Aorta (tissue), 5 donors: ENCODE data around the gene LGI4. TPM values are rescaled to one million over a fixed set of nuclear protein-coding genes. Genes with fewer than 3 reads are reported as not detected.
A peak's percentile ranks its signal among the peaks of the same experiment; 100 is the strongest.

Source experiments
- ATAC-seq: fragments of 200-7000 bp; cut with Tn5 transposase; one replicate; pipeline ENCODE4 v1.9.1; 2022; ENCODE audit warnings: moderate library complexity; ENCODE audit not compliant: low FRiP score
- DNase-seq, 2 donors: peaks; one replicate each; pipeline ENCODE4 v3.0.0-alpha.2; 2020
- H3K27ac ChIP-seq, 2 donors: one replicate each; pipeline ENCODE4 v1.5.1; 2013; ENCODE audit warnings: low read length in 2 of 2, mild to moderate bottlenecking in 2 of 2, moderate library complexity in 2 of 2, control low read depth in 1 of 2, inconsistent platforms in 1 of 2, low read depth in 1 of 2
- H3K27me3 ChIP-seq, 2 donors: one replicate each; pipeline ENCODE4 v1.6.1; 2013; ENCODE audit warnings: control low read depth in 1 of 2, low read length in 1 of 2, mild to moderate bottlenecking in 1 of 2, moderate library complexity in 1 of 2; ENCODE audit not compliant: insufficient read depth in 2 of 2, control insufficient read depth in 1 of 2
- H3K36me3 ChIP-seq, 2 donors: one replicate each; pipeline ENCODE4 v1.6.1; 2013; ENCODE audit warnings: control low read depth in 1 of 2, low read length in 1 of 2, mild to moderate bottlenecking in 1 of 2; ENCODE audit not compliant: insufficient read depth in 2 of 2, control insufficient read depth in 1 of 2
- H3K4me1 ChIP-seq, 2 donors: one replicate each; pipeline ENCODE4 v1.6.1; 2013; ENCODE audit warnings: low read length in 2 of 2, control low read depth in 1 of 2, mild to moderate bottlenecking in 1 of 2, moderate library complexity in 1 of 2; ENCODE audit not compliant: insufficient read depth in 2 of 2, control insufficient read depth in 1 of 2
- H3K4me3 ChIP-seq, 2 donors: one replicate each; pipeline ENCODE4 v1.5.1; 2013; ENCODE audit warnings: low read length in 2 of 2, control low read depth in 1 of 2, mild to moderate bottlenecking in 1 of 2
- H3K9me3 ChIP-seq: one replicate; pipeline ENCODE4 v1.6.1; 2013; ENCODE audit warnings: mild to moderate bottlenecking, low read length; ENCODE audit not compliant: control insufficient read depth
- WGBS, 2 donors: extraction: QIAGEN DNeasy Blood & Tissue Kit; methylation state at CpG; one replicate each; pipeline ENCODE4 v1.1.7; 2013; 5-methylcytosine and 5-hydroxymethylcytosine counted together
- intact Hi-C, 2 donors: fragments of 100-400 bp; cut with DNase I; formaldehyde crosslinking; loops; one replicate each; pipeline versions ENCODE4 v1.14.2 to v1.15.0; 2022
- polyA plus RNA-seq, 2 donors: library from polyadenylated mRNA; stranded (reverse); fragments of 200-250 nt; gene quantifications; one replicate each; pipeline ENCODE4 v1.2.3, GENCODE V29; 2013
- total RNA-seq, 2 donors: library from RNA; stranded (reverse); fragmentation: NEBNext Ultra II Directional; extraction: Animal tissue kit (Norgen Biotek cat#: 25700); gene quantifications; one replicate each; pipeline ENCODE4 v1.2.1, GENCODE V29; 2021
- donor health status: healthy with polysubstance abuse.
- donor health status: Bipolar disorder and iron deficiency.
- donor health status: DM: no; HTN: no; CAD: no.
- donor health status: DM: no; HTN: no; CAD: no.
- donor health status: DM: yes; HTN: yes; CAD: no.

The LGI4 gene
- total and polyA plus RNA-seq, 4 donors = 5.1 to 17.5 (median 16.2) TPM

- peak; percentile 96 to 99 for DNase-seq
- H3K27me3 ChIP-seq = no peaks in the 10 kb centered on the region
- H3K27ac ChIP-seq = peak overlapping the region in 1 of 2 donors; percentile 26
- peak; percentile 87 for ATAC-seq
- WGBS, 2 donors = 23 to 29% methylated on average over 36 to 48 of the region's 48 CpGs
- intact Hi-C loops = loop anchor here in 1 of 2 donors (5.0 to 10.0 kb wide), 2 partner anchors 74 to 124 kb away; partner anchors contain the start of gene USF2
- H3K4me3 ChIP-seq = no peak overlapping the region
- no peaks in the 10 kb centered on the region for H3K36me3 ChIP-seq
- H3K4me1 ChIP-seq = peaks cover 0 to 4% of the 10 kb centered on the region in 2 donors
- H3K9me3 ChIP-seq = no peaks in the 10 kb centered on the region
Observed at GRCh38 chr19:35140962-35141836, 6.3 kb upstream of the LGI4 start.

- no peak for DNase-seq
- ATAC-seq = no peak
- Histone ChIP-seq H3K9me3 (no peaks in the 10 kb centered on the region), H3K4me3 (no peak overlapping the region), H3K27me3 (no peaks in the 10 kb centered on the region), H3K4me1 (peaks cover 0 to 4% of the 10 kb centered on the region in 2 donors), H3K36me3 (no peaks in the 10 kb centered on the region), H3K27ac (peak overlapping the region in 1 of 2 donors; percentile 54)
- WGBS, 2 donors = 64 to 67% methylated on average over 12 of the region's 12 CpGs
- intact Hi-C loops = loop anchor here in 1 of 2 donors (5.0 to 10.0 kb wide), 2 partner anchors 73 to 124 kb away; partner anchors contain the start of gene USF2
Observed at GRCh38 chr19:35140207-35140961, 5.5 kb upstream of the LGI4 start.

GRCh38 chr19:35138305-35138892 is 3.5 kb upstream of the LGI4 start, which contains the start of gene FXYD1:
Gene FXYD1 (plus strand): TSS chr19:35138824. CDS start chr19:35140080, 1,256 bp downstream.
- 21% methylated on average over 16 to 18 of the region's 18 CpGs for WGBS, 2 donors
- ATAC-seq = peak; percentile 62
- H3K9me3 ChIP-seq = no peaks in the 10 kb centered on the region
- H3K27me3 ChIP-seq = no peaks in the 10 kb centered on the region
- intact Hi-C loops = loop anchor here in 1 of 2 donors (5.0 kb wide), 1 partner anchor 71 kb away; no protein-coding TSS in a partner anchor
- peak in 1 of 2 donors; percentile 79 for DNase-seq
- no peaks in the 10 kb centered on the region for H3K36me3 ChIP-seq
- peak within 1 kb of the TSS; percentile 28 to 31 for H3K4me3 ChIP-seq
- H3K4me1 ChIP-seq = peaks cover 0 to 4% of the 10 kb centered on the region in 2 donors
- peak within 1 kb of the TSS; percentile 29 to 54 for H3K27ac ChIP-seq

- DNase-seq (no peak), ATAC-seq (no peak)
- Histone ChIP-seq H3K27me3 (no peaks in the 10 kb centered on the region), H3K36me3 (no peaks in the 10 kb centered on the region), H3K4me1 (peaks cover 0 to 4% of the 10 kb centered on the region in 2 donors), H3K27ac (no peak overlapping the region), H3K9me3 (no peaks in the 10 kb centered on the region), H3K4me3 (no peak overlapping the region)
- WGBS, 2 donors = 69 to 76% methylated on average over 9 of the region's 9 CpGs
- intact Hi-C loops = loop anchor here in 1 of 2 donors (5.0 kb wide), 1 partner anchor 70 kb away; no protein-coding TSS in a partner anchor
Observed at GRCh38 chr19:35136977-35137702, 2.3 kb upstream of the LGI4 start.

- ATAC-seq (no peak), DNase-seq (no peak)
- no peaks in the 10 kb centered on the region for H3K27me3 ChIP-seq
- no peaks in the 10 kb centered on the region for H3K9me3 ChIP-seq
- H3K36me3 ChIP-seq = no peaks in the 10 kb centered on the region
- H3K27ac ChIP-seq = no peak overlapping the region
- no peak overlapping the region for H3K4me3 ChIP-seq
- 78 to 85% methylated on average over 11 of the region's 11 CpGs for WGBS, 2 donors
- H3K4me1 ChIP-seq = peaks cover 0 to 4% of the 10 kb centered on the region in 2 donors
- intact Hi-C loops = loop anchor here in 1 of 2 donors (5.0 kb wide), 1 partner anchor 69 kb away; no protein-coding TSS in a partner anchor
Observed at GRCh38 chr19:35136231-35136630, 1.4 kb upstream of the LGI4 start.

- Histone ChIP-seq H3K36me3 (no peaks in the 10 kb centered on the region), H3K4me3 (no peak overlapping the region), H3K27me3 (no peaks in the 10 kb centered on the region), H3K4me1 (peaks cover 0 to 4% of the 10 kb centered on the region in 2 donors), H3K9me3 (no peaks in the 10 kb centered on the region), H3K27ac (no peak overlapping the region)
- DNase-seq = peak; percentile 87 to 95
- intact Hi-C loops = loop anchor here in 1 of 2 donors (2.0 to 5.0 kb wide), 2 partner anchors 21 to 68 kb away; partner anchors contain the start of gene FXYD3
- peak; percentile 86 for ATAC-seq
- 0% methylated on average over 7 of the region's 7 CpGs for WGBS, 2 donors
Observed at GRCh38 chr19:35135389-35135909, 590 bp upstream of the LGI4 start.

GRCh38 chr19:35133826-35134225 is 1.0 kb downstream of the LGI4 start:
- intact Hi-C loops = loop anchor here (2.0 kb wide), 1 partner anchor 19 kb away; the partner anchor contains the start of gene FXYD3 (in 2 of the 2)
- H3K4me3 ChIP-seq = no peak overlapping the region
- H3K27me3 ChIP-seq = no peaks in the 10 kb centered on the region
- WGBS, 2 donors = 75 to 84% methylated on average over 11 of the region's 11 CpGs
- H3K9me3 ChIP-seq = no peaks in the 10 kb centered on the region
- DNase-seq = no peak
- ATAC-seq = no peak
- no peaks in the 10 kb centered on the region for H3K36me3 ChIP-seq
- H3K27ac ChIP-seq = no peak overlapping the region
- no peaks in the 10 kb centered on the region for H3K4me1 ChIP-seq
